HG03442 (cell line): Measurements from ENCODE around the gene CDH23.

Source experiments
- ATAC-seq: cut with Tn5 transposase; IDR thresholded peaks from one replicate; pipeline ENCODE4 v1.9.1; 2021; ENCODE audit warnings: mild to moderate bottlenecking, moderate library complexity; ENCODE audit not compliant: unreplicated experiment

CDH23 gene

DNA sequence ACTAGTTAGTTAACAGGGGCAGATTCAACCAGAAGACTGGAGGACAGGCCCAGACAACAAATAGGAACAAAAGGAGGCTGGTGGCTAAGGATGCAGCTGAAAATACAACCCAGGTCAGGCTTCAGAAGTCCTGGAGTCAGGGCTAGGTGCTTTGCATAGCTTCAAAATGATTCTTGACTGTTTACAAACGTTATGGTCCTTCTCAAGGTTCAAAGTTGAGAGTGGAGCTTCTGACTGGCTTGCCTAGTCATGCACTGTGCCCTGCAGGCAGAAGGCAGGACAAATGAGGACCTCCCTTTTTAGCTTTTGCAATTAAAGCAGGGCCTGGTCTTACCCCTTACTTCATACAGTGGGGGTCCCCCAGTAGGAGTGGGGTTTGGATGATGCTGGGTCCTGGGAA lies 4.4 kb upstream of the CDH23 start:
- no peak for ATAC-seq

DNA sequence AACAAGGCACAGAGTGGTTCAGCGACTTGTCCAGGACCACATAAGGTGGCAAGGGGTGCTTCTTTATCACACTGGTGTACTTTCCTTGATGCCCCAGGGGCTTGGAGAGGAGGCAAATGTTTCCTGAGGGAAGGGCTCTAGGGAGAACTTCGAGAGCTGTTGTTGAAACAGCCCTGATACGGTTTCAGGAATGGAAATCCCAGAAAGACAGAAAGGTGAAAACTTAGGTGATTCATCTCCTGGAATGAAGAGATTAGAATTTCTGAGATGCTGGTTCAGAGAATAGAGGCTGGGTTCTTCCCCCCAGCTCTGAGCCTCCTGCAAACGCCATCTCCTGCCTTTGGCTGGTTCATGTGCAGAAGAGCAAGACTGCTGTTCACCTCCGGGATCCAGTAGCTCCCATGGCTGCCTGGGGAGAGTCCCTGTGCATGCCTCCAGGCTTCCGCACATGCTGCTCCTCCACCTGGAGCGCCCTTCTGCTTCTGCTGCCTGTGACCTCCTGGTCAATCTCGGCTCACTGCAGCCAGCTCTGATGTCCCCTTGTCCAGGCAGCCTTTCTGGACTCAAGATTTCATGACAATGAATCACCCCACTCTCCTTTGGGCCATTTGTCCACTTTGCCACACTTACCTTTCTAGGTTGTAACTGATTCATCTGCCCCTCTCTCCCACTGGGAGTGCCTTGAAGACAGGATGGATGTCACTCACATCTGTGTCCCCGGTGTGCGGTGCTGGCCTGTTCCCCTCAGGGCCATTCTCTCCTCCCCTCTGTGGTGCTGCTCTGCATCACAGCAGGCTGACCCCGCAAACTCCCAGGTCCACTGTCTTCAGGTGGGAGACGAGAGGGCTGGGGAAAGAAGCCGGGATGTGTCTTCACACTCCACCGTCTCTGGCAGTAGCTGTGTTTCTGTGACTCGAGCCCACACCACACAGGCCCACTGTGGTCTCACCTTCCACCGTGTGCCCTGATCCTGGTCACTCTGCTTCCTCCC lies 3.6 kb upstream of the CDH23 start:
- ATAC-seq, result no peak

DNA sequence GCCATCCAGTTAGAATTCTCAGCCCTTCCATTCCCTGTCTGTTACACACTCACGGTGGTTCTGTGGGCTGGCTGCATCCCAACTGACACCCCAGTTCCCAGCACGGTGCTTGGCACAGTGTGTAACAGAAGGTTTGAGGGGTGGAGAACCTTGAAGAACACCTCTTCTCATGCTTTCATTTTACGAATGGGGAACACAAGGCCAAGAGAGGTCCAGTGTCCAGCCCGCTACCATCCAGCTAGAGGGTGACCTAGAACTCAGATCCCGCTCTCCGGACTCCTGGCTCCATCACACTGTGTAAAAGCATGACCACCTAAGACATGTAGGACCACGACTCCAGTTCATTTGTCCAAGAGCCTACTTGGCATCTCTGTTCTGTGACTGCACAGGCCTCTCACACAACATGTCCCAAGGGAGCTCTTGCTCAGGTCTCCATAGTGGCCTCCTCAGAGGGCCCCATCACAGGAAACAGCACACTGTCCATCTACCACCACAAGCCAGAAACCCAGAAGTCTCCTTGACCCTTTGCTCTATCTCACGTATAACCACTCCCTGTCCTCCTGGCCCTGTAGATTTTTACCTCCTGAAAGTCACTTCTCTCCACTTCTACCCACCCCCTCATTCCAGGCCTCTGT lies 2.8 kb upstream of the CDH23 start:
- ATAC-seq, result no peak

DNA sequence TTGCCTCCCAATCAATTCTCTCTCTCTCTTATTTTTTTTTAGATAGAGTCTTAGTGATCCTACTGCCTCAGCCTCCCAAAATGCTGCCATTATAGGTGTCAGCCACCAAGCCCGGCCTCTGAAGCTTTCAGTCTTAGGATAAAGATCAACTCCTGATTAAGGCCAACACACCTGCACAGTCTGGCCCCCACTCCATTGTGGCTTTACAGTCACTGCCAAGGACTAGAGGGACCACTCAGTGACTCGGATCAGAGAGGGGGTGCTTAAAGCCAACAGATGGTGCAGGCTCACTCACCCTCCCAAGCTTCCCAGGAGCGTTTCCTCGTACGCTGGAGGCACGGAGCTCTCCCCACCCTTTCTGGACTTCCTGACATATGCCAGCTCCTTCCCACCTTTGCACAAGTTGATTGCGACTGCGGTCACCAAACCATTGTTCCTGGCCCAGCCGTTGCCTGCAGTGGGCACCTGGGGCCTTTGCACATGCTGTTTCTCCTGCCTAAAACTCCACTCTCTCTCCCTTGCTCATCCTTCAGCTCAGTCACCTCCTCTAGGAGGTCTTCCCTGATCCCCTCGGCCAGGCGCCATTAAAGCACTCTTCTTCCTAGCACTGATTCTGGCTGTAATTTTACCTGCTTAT lies 1.7 kb upstream of the CDH23 start:
- ATAC-seq, result no peak

DNA sequence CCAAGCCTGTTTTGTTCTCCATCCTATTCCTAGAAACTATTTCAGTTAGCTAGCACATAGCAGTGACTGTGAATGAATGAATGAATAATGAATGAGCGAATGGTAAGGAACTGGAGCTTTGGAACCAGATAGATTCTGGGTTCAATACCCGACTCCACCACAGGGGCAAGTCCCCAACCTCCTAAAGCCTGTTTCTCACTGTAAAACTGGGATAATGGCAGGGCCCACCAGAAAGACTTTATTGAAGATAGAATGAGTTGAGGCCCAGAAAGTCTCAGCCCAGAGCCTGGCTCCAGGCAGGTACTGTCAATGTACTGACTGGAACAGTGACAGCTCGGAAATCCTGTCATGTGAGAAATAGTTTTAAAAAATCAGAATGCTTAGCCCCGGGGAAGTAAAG lies 1.1 kb upstream of the CDH23 start:
- ATAC-seq, result no peak

DNA sequence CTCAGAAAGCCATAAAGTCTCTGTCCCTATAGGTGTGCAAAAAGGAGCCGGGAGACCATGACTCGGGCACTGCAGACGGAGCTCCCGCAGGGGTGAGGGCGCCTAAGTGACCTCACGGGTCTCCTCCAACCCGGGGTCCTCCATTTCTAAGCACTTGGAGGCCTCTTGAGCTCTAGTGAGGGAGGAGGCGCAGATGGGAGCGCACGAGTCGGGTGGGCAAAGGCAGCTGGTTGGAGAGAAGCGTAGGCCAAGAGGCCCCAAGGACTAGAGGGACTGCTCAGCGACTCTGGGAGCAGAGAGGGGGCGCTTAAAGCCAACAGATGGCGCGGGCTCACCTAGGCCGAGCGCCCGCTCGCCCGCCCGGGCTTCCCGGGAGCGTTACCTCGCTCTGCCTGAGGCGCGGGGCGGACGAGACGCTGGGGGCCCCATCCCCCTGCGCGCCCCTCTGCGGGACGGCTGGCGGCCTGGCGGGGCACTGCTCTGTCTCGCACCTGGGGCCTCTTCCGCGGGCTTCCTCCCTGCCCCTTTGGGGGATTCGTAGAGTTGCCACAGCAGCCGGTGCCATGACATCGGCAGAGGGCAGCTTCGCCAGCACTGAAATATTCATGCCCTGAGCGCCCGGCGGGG lies 523 bp upstream of the CDH23 start:
- ATAC-seq, result no peak

DNA sequence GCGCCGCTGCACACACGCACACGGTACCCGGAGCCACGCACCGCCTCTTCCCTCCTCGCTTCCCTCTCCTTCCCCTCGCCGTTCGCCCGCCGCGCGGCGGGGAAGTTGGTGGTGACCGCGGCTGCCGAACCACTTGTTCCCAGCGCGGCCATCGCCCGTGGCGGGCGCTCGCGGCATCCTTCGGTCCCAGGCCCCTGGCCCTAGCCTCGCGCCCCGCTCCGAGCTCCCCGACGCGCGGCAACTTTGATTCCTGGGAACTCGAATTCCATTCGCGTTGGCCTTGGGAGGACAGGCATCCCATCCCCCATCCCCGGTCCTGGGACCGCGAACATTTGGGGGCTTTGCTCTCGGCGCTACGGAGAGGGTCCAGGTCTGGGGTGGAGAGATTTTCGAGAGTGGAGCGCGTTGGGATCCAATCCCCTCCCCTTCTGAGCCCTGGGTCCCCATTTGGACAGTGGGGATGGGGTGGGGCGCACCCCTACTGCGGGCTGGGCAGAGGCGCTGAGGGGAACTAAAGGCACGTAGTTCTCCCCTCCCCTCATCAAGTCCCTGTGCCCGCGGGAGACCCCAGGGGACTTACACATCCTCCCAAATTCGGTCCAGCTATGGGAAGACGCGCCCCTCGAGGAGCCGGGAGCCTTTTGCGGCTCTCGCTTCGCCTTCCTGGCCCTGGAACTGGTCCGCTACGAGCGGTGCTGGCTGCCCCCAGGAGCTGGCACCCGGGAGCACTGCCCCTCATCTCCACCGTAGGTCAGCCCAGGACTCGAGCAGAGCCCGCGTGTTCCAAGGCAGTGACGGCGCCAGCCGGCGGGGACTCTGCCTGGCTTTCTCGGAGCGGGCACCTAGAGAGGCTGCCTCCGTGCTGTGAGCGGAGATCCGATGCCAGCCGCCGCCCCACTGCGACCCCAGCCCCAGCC lies 834 bp downstream of the CDH23 start:
- no peak for ATAC-seq

DNA sequence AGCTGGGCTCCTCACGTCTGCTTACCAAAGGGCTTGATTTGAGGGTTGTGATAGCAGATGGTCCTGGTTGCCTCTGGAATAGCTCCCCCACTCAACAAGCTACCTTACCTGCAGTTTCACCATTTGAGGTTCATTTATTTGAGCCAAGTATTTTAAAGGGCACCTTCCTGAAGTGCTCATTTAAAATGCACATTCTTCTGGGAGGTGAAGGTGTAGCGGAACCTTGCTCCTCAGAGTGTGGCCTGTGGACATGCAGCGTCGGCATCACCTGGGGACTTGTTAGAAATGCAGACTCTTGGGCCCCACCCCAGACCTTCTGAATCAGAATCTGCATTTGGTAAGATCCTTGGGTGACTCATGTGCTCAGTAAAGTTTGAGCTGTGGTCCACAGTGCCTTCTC lies 2.3 kb downstream of the CDH23 start:
- no peak for ATAC-seq

DNA sequence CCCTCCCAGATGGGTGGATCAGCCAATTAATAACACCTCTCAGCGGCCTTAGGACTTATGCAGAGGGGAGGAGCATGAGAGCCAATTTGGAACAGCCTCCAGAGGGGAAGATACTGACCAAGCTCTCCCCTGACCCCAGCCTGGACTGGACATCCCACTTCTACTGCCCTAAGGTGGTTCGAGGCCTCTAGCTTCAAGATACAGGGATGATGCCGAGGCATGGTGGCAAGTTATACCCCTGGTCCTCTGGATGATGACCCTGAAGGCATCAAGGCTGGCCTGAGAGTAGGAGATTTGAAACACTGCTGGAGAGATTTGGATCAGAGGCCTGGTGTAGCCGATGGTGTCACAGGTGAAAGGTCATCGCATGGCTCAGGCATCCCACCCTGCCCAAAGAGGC lies 3.2 kb downstream of the CDH23 start:
- ATAC-seq, result no peak

DNA sequence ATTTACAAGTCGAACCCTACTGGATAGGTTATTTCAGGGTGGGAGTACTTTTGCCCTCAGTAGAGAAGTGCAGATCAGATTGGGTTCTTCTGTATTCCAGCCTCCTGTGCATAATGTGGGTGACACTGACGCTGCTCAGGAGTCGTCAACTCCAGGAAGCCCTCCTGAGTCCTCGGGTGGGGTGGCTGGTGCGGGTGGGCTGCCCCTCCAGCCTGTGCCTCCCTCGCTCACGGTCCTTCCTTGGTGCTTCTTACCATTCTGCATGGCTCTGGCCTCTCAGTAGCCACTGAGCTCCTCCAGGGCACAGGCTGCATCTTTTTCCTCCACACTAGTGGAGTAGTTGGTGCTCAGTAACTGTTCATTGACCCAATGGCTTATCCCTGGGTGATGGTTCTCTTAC lies 4.3 kb downstream of the CDH23 start:
- no peak for ATAC-seq

DNA sequence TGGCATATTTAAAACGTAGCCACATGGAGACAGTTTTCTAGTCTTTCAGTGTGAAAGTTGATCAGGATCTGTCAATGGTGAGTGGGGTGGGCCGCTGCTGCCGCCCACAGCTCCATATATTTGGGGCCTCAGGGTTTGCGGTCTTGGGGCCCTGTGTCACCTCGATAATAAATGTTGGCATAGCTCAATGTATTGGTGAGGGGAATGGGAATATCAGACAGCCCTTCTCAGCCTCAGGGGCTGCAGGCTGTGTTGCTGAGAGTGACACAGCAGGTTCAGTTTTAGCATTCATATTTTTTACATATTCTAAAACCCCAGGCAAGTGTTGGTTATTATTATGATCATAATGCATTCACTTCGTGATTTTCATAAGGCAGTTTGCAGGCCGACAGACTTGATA lies 5.3 kb downstream of the CDH23 start:
- no peak for ATAC-seq

DNA sequence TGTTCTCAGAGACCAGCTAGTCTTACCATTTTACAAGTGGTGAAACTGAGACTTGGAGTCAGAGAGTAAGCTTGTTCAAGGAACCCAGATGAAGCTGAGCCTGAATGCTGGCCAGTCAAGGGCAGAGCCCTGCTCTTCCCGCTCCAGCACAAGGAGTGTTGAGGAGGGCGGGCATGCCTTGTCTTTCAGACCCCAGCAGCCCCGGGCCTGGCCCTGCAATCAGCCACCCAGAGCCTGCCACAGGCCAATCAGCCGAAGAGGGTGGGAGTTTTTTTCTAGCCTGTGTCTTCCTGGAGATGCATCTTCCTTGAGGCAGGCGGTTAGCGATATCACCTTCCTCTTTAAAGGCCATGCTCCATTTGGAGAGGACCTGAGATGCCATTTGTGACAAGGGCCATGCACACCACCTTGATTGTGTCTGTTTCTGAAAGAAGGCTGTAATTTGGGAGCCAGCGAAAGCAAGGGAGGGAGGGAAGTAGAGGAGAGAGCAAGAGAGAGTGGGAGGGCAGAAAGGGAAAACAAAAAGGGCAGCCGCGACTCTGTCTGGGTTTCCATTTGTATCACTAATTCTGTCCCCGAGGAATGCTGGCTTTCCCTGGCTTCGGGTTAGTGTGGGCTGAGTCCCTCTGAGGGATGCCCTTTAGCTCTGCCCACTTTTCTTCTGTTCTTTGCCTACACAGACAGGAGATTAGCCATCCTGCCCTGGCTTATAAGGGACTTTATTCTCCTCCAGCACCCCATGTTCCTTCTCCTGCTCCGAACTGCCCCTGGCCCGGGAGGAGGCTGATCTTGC lies 8.0 kb downstream of the CDH23 start:
- ATAC-seq, result no peak

DNA sequence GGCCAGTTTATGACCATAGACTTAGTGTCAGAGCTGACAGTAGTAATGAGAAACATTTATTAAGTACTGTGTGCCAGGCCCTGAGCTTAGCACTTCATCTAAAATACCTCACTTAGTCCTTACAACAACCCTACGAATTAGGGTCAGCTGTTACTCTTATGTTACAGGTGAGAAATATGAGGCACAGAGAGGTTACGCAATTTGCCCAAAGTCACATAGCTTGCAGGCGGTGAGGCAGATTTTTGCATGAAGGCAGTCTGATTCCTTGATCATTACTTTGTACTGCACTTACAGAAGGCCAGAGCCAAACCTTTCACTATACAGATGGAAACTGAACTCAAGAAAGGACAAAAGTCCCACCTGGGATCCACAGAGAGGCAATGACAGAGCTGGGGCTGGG lies 10.2 kb downstream of the CDH23 start:
- no peak for ATAC-seq

DNA sequence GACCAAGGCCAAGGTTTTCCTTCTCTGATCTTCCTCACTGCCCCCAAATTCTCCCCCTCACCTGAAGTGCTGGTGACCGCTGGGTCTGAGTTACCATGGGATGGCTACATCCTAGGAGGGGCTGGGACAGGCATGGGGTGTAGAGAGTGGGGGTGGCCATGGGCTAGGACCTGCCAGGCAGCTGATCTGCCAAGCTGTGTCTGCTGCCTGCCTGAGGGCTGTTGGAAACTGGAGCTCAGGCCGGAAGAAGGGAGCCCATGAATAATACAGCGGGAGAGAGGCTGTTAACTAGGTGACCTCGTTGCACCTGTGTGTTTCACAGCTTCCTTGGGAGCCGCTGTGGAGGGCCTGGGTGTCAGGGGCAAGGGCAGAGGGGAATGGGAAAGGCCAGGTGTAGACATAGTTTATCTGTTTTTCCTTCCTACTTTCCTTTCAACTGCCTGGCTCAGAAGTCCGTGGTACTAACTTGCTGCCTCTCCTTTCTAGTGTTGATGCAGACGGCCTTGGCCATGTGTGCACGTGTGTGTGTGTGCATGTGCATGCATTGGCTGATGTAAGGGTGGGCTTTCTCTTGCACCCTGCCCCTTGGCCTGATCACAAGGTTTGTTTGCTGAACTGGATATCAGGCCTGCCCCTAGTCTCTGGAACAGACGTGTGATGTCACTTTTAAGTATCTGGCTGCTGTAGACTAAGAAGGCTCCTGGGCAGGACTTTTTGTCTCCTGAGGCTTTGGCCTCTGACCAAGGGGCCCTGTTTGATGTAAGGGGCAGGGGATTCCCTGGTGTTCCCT lies 11.9 kb downstream of the CDH23 start:
- no peak for ATAC-seq

DNA sequence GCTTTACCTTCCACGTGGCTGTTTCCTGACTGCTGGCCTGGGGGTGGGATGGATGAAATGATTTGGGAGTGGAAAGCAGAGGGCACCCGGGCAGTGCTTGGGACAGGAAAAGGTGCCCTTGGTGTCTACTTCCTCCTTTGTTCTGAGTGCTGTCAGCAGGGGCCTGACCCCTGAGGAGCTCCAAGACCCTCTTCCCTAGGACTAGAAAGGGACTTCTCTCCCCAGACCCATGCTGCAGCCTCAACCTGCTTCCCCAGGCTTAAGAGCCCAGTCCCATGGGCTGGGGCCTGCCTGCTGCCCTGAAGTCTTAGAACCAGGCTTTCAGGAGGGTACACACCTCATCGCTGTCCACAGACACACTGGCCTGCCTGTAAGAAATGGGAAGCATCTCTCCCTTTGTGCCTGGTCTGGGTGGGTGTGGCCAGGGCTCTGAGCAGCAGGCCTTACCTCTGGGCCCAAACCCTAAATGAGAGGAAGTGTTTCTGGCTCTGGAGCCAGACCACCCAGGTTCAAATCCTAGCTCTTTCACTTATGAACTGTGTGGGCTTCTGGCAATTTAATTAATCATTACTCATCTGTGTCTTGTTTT lies 12.9 kb downstream of the CDH23 start:
- ATAC-seq, result no peak

DNA sequence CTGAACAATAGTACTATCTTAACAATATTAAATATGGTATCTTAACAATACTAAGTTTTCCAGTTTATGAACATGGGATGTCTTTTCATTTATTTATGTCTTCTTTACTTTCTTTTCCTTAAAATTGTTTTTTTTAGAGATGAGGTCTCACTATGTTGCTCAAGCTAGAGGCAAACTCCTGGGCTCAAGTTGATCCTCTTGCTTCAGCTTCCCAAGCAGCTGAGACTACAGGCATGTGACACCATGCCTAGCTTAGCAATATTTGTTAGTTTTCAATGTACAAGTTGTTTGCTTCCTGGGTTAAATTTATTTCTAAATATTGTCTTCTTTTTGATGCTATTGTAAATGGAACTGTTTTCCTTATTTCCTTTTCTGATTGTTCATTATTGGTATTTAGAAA lies 16.9 kb downstream of the CDH23 start:
- no peak for ATAC-seq

DNA sequence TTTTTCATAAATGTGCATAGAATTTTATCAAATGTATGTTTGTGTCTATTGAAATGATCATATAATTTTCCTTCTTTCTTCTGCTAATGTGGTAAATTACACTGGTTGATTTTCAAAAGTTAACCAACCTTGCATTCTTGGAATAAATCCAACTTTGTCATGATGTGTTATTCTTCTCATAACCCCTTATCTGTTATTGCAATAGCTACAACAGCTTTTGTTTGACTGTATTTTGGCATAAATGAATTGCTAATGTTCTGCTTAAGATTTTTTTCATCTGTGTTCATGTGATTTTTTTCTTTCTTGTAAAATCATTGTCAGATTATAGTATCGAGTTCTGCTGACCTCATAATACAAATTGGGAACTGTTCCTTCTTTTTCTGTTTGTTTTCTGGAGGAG lies 17.6 kb downstream of the CDH23 start:
- no peak for ATAC-seq

DNA sequence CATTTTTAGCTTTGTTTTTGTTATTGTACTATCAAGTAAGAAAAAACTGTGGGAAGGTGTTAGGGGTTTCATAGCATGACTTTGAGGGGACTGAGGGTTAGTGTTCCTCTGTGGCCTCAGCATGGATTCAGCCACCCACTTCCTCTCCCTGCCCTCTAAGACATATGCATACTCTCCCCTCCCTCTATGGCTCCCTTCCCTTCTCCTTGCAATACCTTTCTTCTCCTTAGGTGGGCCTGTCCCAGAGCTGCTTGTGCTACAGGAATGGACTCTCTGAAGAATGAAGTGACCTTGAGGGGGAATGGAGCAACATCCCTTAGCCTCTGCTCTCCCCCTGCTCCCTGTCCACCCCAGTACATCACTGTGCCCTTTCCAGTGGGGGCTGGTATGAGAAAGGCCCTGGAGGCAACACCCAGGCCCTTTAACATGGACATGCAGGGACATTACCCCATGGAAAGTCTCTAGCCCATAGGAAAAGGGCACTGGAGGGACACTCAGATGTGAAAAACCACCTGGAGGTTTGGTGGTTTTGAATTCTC lies 22.4 kb downstream of the CDH23 start:
- ATAC-seq, result no peak
